Measurements from ENCODE around the gene ACOXL. TPM values are rescaled to one million over a fixed set of nuclear protein-coding genes. Genes with fewer than 3 reads are reported as not detected.

Gene ACOXL
- total and polyA plus RNA-seq, 10 of the 15 experiments (the other 5 are each of a cell fraction or from before 2014, with no cell fraction given) = 0.05 to 1.3 (median 0.71) TPM

DNA sequence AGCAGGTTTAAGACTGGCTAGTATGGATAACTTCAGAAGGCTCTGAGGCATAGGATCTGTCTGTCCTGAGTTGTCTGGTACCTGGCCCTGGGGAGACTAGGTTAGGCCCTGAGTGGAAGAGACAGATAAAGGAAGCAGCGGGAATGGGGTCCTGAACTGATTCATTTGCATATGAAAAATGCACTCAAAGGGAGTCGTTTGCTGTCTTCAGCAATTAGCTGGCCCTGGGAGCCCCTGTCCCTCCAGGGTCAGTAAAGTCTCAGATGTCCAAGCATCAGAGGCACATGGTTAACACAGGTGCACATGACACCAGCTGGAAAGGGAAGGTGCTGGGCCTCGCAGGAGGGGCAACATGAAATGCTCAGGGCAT, 172.4 kb downstream of the ACOXL start:
- intact Hi-C loops (cut with micrococcal nuclease; ENCODE audit: unreplicated experiment) (no loop called here), in situ Hi-C loops (cut with MboI) (no loop called here)
- Histone ChIP-seq H3K27me3 (replicated peaks in 1 of 2; ENCODE audit: control insufficient read depth in 2 of 2, insufficient read depth in 2 of 2, low read length in 1 of 2) (no peaks in the 10 kb centered on the region), H3K27ac (ENCODE audit: control insufficient read depth, insufficient read depth) (no peak overlapping the region), H4K20me1 (ENCODE audit: control insufficient read depth, insufficient read depth) (no peaks in the 10 kb centered on the region), H3K4me1 (ENCODE audit: control insufficient read depth, insufficient read depth, low read length) (no peaks in the 10 kb centered on the region), H3K9ac (ENCODE audit: control insufficient read depth, insufficient read depth, low read length) (no peak overlapping the region), H3K4me2 (ENCODE audit: control insufficient read depth, insufficient read depth) (no peak overlapping the region), H2AFZ (ENCODE audit: control insufficient read depth, low read depth, low read length) (no peak overlapping the region), H3K9me3 (replicated peaks; ENCODE audit: control insufficient read depth, insufficient read depth, low read length) (no peaks in the 10 kb centered on the region), H3K79me2 (ENCODE audit: control insufficient read depth, insufficient read depth, low read length) (no peaks in the 10 kb centered on the region), H3K36me3 (ENCODE audit: control insufficient read depth in 2 of 2, insufficient read depth in 2 of 2, low read length in 1 of 2) (no peaks in the 10 kb centered on the region), H3K4me3 (no peak overlapping the region)
- 49% methylated on average over 3 of the region's 3 CpGs for WGBS (ENCODE audit: insufficient coverage, insufficient replicate concordance, low lambda C conversion rate, missing lambda C conversion rate)
- BruUV-seq (replicated peaks) = no TSS peak
- TF ChIP-seq ZNF622 (IDR thresholded peaks at IDR 0.05) (no peak), BACH1 (IDR thresholded peaks at IDR 0.05; ENCODE audit: borderline replicate concordance) (no peak), PML (IDR thresholded peaks at IDR 0.05; ENCODE audit: low read length) (no peak)
- ATAC-seq (no peak), DNase-seq (ENCODE audit: low read depth, low spot score) (no peak), FAIRE-seq (no peak)
- SMC1A ChIA-PET (ENCODE audit: uncharacterized antibody, unreplicated experiment) = no interaction called here
- POLR2A ChIA-PET = no interaction called here
- CTCF ChIA-PET = no interaction called here
- RAD21 ChIA-PET (ENCODE audit: unreplicated experiment) = no interaction called here

DNA sequence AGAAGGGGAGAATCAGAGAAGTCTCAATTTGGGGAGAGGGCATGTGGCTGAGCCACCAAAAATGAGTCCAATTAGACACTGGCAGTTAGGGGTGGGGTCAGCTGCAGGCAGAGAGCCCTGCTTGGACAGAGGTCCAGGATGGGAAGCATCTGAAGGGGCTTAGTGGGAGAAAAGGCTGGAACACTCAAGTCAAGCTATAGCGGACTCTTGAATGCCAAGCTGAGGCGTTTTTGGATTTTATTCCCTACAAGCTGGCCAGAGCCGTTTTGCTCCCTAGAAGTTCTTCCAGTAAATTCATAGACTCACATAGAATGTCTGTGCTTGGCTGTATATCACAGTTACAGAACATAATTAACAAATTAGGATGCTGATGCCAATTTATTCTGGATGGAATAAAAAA, 172.8 kb downstream of the ACOXL start:
- Histone ChIP-seq H3K79me2 (ENCODE audit: control insufficient read depth, insufficient read depth, low read length) (no peaks in the 10 kb centered on the region), H4K20me1 (ENCODE audit: control insufficient read depth, insufficient read depth) (no peaks in the 10 kb centered on the region), H2AFZ (ENCODE audit: control insufficient read depth, low read depth, low read length) (no peak overlapping the region), H3K9ac (ENCODE audit: control insufficient read depth, insufficient read depth, low read length) (no peak overlapping the region), H3K4me1 (ENCODE audit: control insufficient read depth, insufficient read depth, low read length) (no peaks in the 10 kb centered on the region), H3K27ac (ENCODE audit: control insufficient read depth, insufficient read depth) (no peak overlapping the region), H3K4me2 (ENCODE audit: control insufficient read depth, insufficient read depth) (no peak overlapping the region), H3K9me3 (replicated peaks; ENCODE audit: control insufficient read depth, insufficient read depth, low read length) (no peaks in the 10 kb centered on the region), H3K36me3 (ENCODE audit: control insufficient read depth in 2 of 2, insufficient read depth in 2 of 2, low read length in 1 of 2) (no peaks in the 10 kb centered on the region), H3K4me3 (no peak overlapping the region), H3K27me3 (replicated peaks in 1 of 2; ENCODE audit: control insufficient read depth in 2 of 2, insufficient read depth in 2 of 2, low read length in 1 of 2) (no peaks in the 10 kb centered on the region)
- no TSS peak for BruUV-seq (replicated peaks)
- no peak for DNase-seq (ENCODE audit: low read depth, low spot score)
- ChIA-PET RAD21 (ENCODE audit: unreplicated experiment) (no interaction called here), CTCF (no interaction called here), POLR2A (no interaction called here), SMC1A (ENCODE audit: uncharacterized antibody, unreplicated experiment) (no interaction called here)
- ATAC-seq = no peak
- WGBS (ENCODE audit: insufficient coverage, insufficient replicate concordance, low lambda C conversion rate, missing lambda C conversion rate) = 72% methylated on average over 3 of the region's 3 CpGs
- FAIRE-seq = no peak
- in situ Hi-C loops (cut with MboI) = no loop called here
- intact Hi-C loops (cut with micrococcal nuclease; ENCODE audit: unreplicated experiment) = no loop called here
- TF ChIP-seq SREBF1 (IDR thresholded peaks at IDR 0.05; ENCODE audit: low read length) = no peak
- TF ChIP-seq, protein P1, sequence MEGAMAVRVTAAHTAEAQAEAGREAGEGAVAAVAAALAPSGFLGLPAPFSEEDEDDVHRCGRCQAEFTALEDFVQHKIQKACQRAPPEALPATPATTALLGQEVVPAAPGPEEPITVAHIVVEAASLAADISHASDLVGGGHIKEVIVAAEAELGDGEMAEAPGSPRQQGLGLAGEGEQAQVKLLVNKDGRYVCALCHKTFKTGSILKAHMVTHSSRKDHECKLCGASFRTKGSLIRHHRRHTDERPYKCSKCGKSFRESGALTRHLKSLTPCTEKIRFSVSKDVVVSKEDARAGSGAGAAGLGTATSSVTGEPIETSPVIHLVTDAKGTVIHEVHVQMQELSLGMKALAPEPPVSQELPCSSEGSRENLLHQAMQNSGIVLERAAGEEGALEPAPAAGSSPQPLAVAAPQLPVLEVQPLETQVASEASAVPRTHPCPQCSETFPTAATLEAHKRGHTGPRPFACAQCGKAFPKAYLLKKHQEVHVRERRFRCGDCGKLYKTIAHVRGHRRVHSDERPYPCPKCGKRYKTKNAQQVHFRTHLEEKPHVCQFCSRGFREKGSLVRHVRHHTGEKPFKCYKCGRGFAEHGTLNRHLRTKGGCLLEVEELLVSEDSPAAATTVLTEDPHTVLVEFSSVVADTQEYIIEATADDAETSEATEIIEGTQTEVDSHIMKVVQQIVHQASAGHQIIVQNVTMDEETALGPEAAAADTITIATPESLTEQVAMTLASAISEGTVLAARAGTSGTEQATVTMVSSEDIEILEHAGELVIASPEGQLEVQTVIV (IDR thresholded peaks at IDR 0.05; ENCODE audit: borderline replicate concordance, partially characterized antibody) = no peak

Data from GM12878 (cell line).